H9 (cell line): Measurements from ENCODE around the gene TMEM108. TPM values are rescaled to one million over a fixed set of nuclear protein-coding genes. Genes with fewer than 3 reads are reported as not detected.

ENCODE experiments used
- DNase-seq: peaks from one replicate; pipeline ENCODE4 v3.0.0-alpha.2; 2017
- H2AFZ ChIP-seq: one replicate; pipeline ENCODE4 v1.6.1; 2013; ENCODE audit warnings: mild to moderate bottlenecking, low read length, control low read depth, moderate library complexity
- H2AK5ac ChIP-seq: 2 replicates; pipeline ENCODE4 v1.6.1; 2013; ENCODE audit warnings: low read length, control low read depth, mixed read lengths; ENCODE audit not compliant: insufficient read length
- H2BK120ac ChIP-seq: one replicate; pipeline ENCODE4 v1.6.1; 2013; ENCODE audit warnings: low read depth, mild to moderate bottlenecking, low read length, control low read depth, inconsistent platforms; ENCODE audit not compliant: poor library complexity, severe bottlenecking
- H2BK12ac ChIP-seq: 2 replicates; pipeline ENCODE4 v1.6.1; 2013; ENCODE audit warnings: low read length, control low read depth, mixed read lengths, low read depth; ENCODE audit not compliant: insufficient read length
- H2BK15ac ChIP-seq: 2 replicates; pipeline ENCODE4 v1.6.1; 2013; ENCODE audit warnings: low read depth, low read length, control low read depth
- H2BK20ac ChIP-seq: one replicate; pipeline ENCODE4 v1.6.1; 2013; ENCODE audit warnings: low read depth, mild to moderate bottlenecking, low read length, control low read depth, inconsistent platforms; ENCODE audit not compliant: poor library complexity, severe bottlenecking
- H2BK5ac ChIP-seq: 2 replicates; pipeline ENCODE4 v1.6.1; 2013; ENCODE audit warnings: low read length, control low read depth, mixed read lengths; ENCODE audit not compliant: insufficient read length
- H3K14ac ChIP-seq: 2 replicates; pipeline ENCODE4 v1.6.1; 2013; ENCODE audit warnings: low read length, control low read depth; ENCODE audit not compliant: insufficient read depth
- H3K18ac ChIP-seq: 2 replicates; pipeline ENCODE4 v1.6.1; 2013; ENCODE audit warnings: low read depth, mild to moderate bottlenecking, mixed read lengths, low read length, control low read depth; ENCODE audit not compliant: insufficient read length
- H3K23ac ChIP-seq: 2 replicates; pipeline ENCODE4 v1.6.1; 2013; ENCODE audit warnings: low read length, control low read depth, mixed read lengths, low read depth; ENCODE audit not compliant: insufficient read length
- H3K23me2 ChIP-seq: 2 replicates; pipeline ENCODE4 v1.6.1; 2013; ENCODE audit warnings: low read depth, mild to moderate bottlenecking, mixed read lengths, low read length, control low read depth; ENCODE audit not compliant: insufficient read length, poor library complexity, severe bottlenecking
- H3K27ac ChIP-seq: 2 replicates; pipeline ENCODE4 v1.5.1; 2013; ENCODE audit warnings: low read length, control low read depth, mixed read lengths, low read depth; ENCODE audit not compliant: insufficient read length
- H3K27me3 ChIP-seq: 2 replicates; pipeline ENCODE4 v1.6.1; 2013; ENCODE audit warnings: low read length, control low read depth, inconsistent platforms; ENCODE audit not compliant: insufficient read depth
- H3K4ac ChIP-seq: 2 replicates; pipeline ENCODE4 v1.6.1; 2013; ENCODE audit warnings: low read depth, mild to moderate bottlenecking, control low read depth, inconsistent platforms, low read length, moderate library complexity
- H3K4me1 ChIP-seq: 2 replicates; pipeline ENCODE4 v1.6.1; 2013; ENCODE audit warnings: low read length, control low read depth, inconsistent platforms; ENCODE audit not compliant: insufficient read depth
- H3K4me2 ChIP-seq: 2 replicates; pipeline ENCODE4 v1.6.1; 2013; ENCODE audit warnings: low read length, control low read depth, mixed read lengths; ENCODE audit not compliant: insufficient read length, insufficient read depth
- H3K56ac ChIP-seq: 2 replicates; pipeline ENCODE4 v1.6.1; 2013; ENCODE audit warnings: low read depth, mild to moderate bottlenecking, mixed read lengths, low read length, control low read depth; ENCODE audit not compliant: insufficient read length
- H3K79me1 ChIP-seq: 2 replicates; pipeline ENCODE4 v1.6.1; 2013; ENCODE audit warnings: low read depth, mild to moderate bottlenecking, moderate library complexity, low read length, control low read depth, inconsistent platforms; ENCODE audit not compliant: insufficient read depth, poor library complexity, severe bottlenecking
- H3K79me2 ChIP-seq: 2 replicates; pipeline ENCODE4 v1.6.1; 2013; ENCODE audit warnings: low read length, control low read depth, inconsistent platforms; ENCODE audit not compliant: insufficient read depth
- H3K9ac ChIP-seq: 2 replicates; pipeline ENCODE4 v1.6.1; 2013; ENCODE audit warnings: low read length, control low read depth, mixed read lengths; ENCODE audit not compliant: insufficient read length; ENCODE audit errors: extremely low read depth
- H3K9me3 ChIP-seq: one replicate; pipeline ENCODE4 v1.6.1; 2013; ENCODE audit warnings: low read depth, low read length, inconsistent platforms; ENCODE audit not compliant: control insufficient read depth
- H3T11ph ChIP-seq: one replicate; pipeline ENCODE4 v1.6.1; 2013; ENCODE audit warnings: mild to moderate bottlenecking, low read length, control low read depth, inconsistent platforms
- H4K20me1 ChIP-seq: one replicate; pipeline ENCODE4 v1.6.1; 2013; ENCODE audit not compliant: control insufficient read depth, insufficient read length, insufficient read depth
- H4K5ac ChIP-seq: 2 replicates; pipeline ENCODE4 v1.6.1; 2013; ENCODE audit warnings: low read depth, mild to moderate bottlenecking, mixed read lengths, low read length, control low read depth; ENCODE audit not compliant: insufficient read length
- H4K8ac ChIP-seq: replicated peaks from 2 replicates; pipeline ENCODE4 v1.6.1; 2013; ENCODE audit warnings: low read length, control low read depth, mixed read lengths, low read depth; ENCODE audit not compliant: insufficient read length
- H4K91ac ChIP-seq: 2 replicates; pipeline ENCODE4 v1.6.1; 2013; ENCODE audit warnings: low read depth, mild to moderate bottlenecking, moderate library complexity, mixed read lengths, low read length, control low read depth; ENCODE audit not compliant: insufficient read length
- H3K27ac Mint-ChIP-seq, 3 experiments: 2 replicates in 2 of 3; 3 replicates in 1 of 3; pipeline ENCODE4 v1.8.0; 2020 to 2021; ENCODE audit warnings: mixed read lengths in 3 of 3, mild to moderate bottlenecking in 1 of 3, moderate library complexity in 1 of 3
- H3K27me3 Mint-ChIP-seq: 2 replicates; pipeline ENCODE4 v1.8.0; 2021; ENCODE audit warnings: low read depth, mild to moderate bottlenecking, moderate library complexity, mixed read lengths
- H3K36me3 Mint-ChIP-seq, 3 experiments: 2 replicates in 2 of 3; 3 replicates in 1 of 3; pipeline ENCODE4 v1.8.0; 2020 to 2021; ENCODE audit warnings: low read depth in 3 of 3, mixed read lengths in 3 of 3; ENCODE audit not compliant: insufficient read depth in 1 of 3
- H3K4me1 Mint-ChIP-seq, 2 experiments: 2 replicates each; pipeline ENCODE4 v1.8.0; 2020; ENCODE audit warnings: mixed read lengths in 2 of 2
- H3K4me3 Mint-ChIP-seq, 2 experiments: 2 replicates in 1 of 2; 3 replicates in 1 of 2; pipeline ENCODE4 v1.8.0; 2020 to 2021; ENCODE audit warnings: mild to moderate bottlenecking in 2 of 2, mixed read lengths in 2 of 2, moderate library complexity in 1 of 2
- H3K9me3 Mint-ChIP-seq, 2 experiments: 2 replicates in 1 of 2; 3 replicates in 1 of 2; pipeline ENCODE4 v1.8.0; 2020; ENCODE audit warnings: mild to moderate bottlenecking in 2 of 2, mixed read lengths in 2 of 2, moderate library complexity in 1 of 2
- CTCF ChIP-seq: fragments of 200-600 bp; sonication (generic); conservative IDR thresholded peaks from 3 replicates; pipeline ENCODE4 v1.8.0; 2021; ENCODE audit warnings: antibody characterized with exemption, mild to moderate bottlenecking
- WGBS: extraction: QIAGEN DNeasy Blood & Tissue Kit; methylation state at CpG from one replicate; pipeline ENCODE4 v1.1.7; 2013; ENCODE audit warnings: missing lambda C conversion rate, low lambda C conversion rate, mixed read lengths; ENCODE audit not compliant: insufficient read length; ENCODE audit errors: extremely low coverage; 5-methylcytosine and 5-hydroxymethylcytosine counted together
- total RNA-seq: library from RNA; stranded (reverse); gene quantifications from 2 replicates; pipeline ENCODE4 v1.2.1, GENCODE V29; 2021

TMEM108 gene
- total RNA-seq, 1 experiment from 2014 or later = 5.0 TPM

GRCh38 chr3:133187870-133188379, 149.7 kb downstream of the TMEM108 start:
- no peak overlapping the region for H3K4me3 Mint-ChIP-seq
- H4K8ac ChIP-seq = no peak overlapping the region
- no peaks in the 10 kb centered on the region for H3K36me3 Mint-ChIP-seq
- no peak overlapping the region for H3K4ac ChIP-seq
- no peak overlapping the region for H2BK120ac ChIP-seq
- no peaks in the 10 kb centered on the region for H3K79me2 ChIP-seq
- no peak overlapping the region for H4K5ac ChIP-seq
- H3K4me1 ChIP-seq = peaks cover 8% of the 10 kb centered on the region
- no peak overlapping the region for H3K23ac ChIP-seq
- no peak overlapping the region for H4K91ac ChIP-seq
- no peaks in the 10 kb centered on the region for H3K23me2 ChIP-seq
- no peaks in the 10 kb centered on the region for H3K9me3 ChIP-seq
- no CpG with 5 or more reads among the region's 4 CpGs for WGBS
- H3K79me1 ChIP-seq = no peaks in the 10 kb centered on the region
- H3K27ac Mint-ChIP-seq = no peak overlapping the region
- H3K4me1 Mint-ChIP-seq = peaks cover 10 to 13% of the 10 kb centered on the region in 2 experiments
- H2BK15ac ChIP-seq = no peak overlapping the region
- no peak for TF ChIP-seq CTCF
- no peaks in the 10 kb centered on the region for H3K27me3 ChIP-seq
- no peak overlapping the region for H3K18ac ChIP-seq
- H2BK20ac ChIP-seq = no peak overlapping the region
- H3K9ac ChIP-seq = no peak overlapping the region
- H3K56ac ChIP-seq = no peak overlapping the region
- H3K9me3 Mint-ChIP-seq = no peaks in the 10 kb centered on the region
- DNase-seq = no peak
- no peak overlapping the region for H3K14ac ChIP-seq
- no peak overlapping the region for H3K4me2 ChIP-seq
- no peak overlapping the region for H3T11ph ChIP-seq
- no peak overlapping the region for H2BK12ac ChIP-seq
- H2AFZ ChIP-seq = no peak overlapping the region
- no peak overlapping the region for H2BK5ac ChIP-seq
- no peaks in the 10 kb centered on the region for H3K27me3 Mint-ChIP-seq
- no peaks in the 10 kb centered on the region for H4K20me1 ChIP-seq
- H2AK5ac ChIP-seq = no peak overlapping the region
- H3K27ac ChIP-seq = no peak overlapping the region
